OCI-LY1 (cell line): ENCODE measurements around the gene CCDC9B.

ENCODE experiments used
- H2AFZ ChIP-seq: fragments of 200-600 bp; sonication (generic), shearing (Covaris generic); 2 replicates; pipeline ENCODE4 v1.6.0; 2014; ENCODE audit warnings: antibody characterized with exemption, mild to moderate bottlenecking, low read length
- H3F3A ChIP-seq: fragments of 200-600 bp; sonication (generic), shearing (Covaris generic); 2 replicates; pipeline ENCODE4 v1.6.0; 2014; ENCODE audit warnings: mild to moderate bottlenecking, antibody characterized with exemption, low read length, moderate library complexity; ENCODE audit not compliant: insufficient read depth
- H3K27ac ChIP-seq: fragments of 200-600 bp; sonication (generic); 2 replicates; pipeline ENCODE4 v1.5.1; 2014; ENCODE audit warnings: low read length, mixed run types, mild to moderate bottlenecking, low read depth; ENCODE audit not compliant: poor library complexity, severe bottlenecking
- H3K27me3 ChIP-seq: fragments of 200-600 bp; sonication (generic); 2 replicates; pipeline ENCODE4 v1.6.0; 2014; ENCODE audit warnings: antibody characterized with exemption, mild to moderate bottlenecking, low read length, moderate library complexity; ENCODE audit not compliant: insufficient read depth
- H3K36me3 ChIP-seq: fragments of 200-600 bp; sonication (generic); 2 replicates; pipeline ENCODE4 v1.6.1; 2014; ENCODE audit warnings: mild to moderate bottlenecking, antibody characterized with exemption, low read length, moderate library complexity, mixed read lengths; ENCODE audit not compliant: insufficient read depth
- H3K4me1 ChIP-seq: fragments of 200-600 bp; sonication (generic); 2 replicates; pipeline ENCODE4 v1.5.1; 2014; ENCODE audit warnings: mild to moderate bottlenecking, low read length, moderate library complexity; ENCODE audit not compliant: insufficient read depth, severe bottlenecking
- H3K4me2 ChIP-seq: fragments of 200-600 bp; sonication (generic), shearing (Covaris generic); 2 replicates; pipeline ENCODE4 v1.6.1; 2014; ENCODE audit warnings: low read length
- H3K4me3 ChIP-seq: fragments of 200-600 bp; sonication (generic); 2 replicates; pipeline ENCODE4 v1.5.1; 2014; ENCODE audit warnings: low read length, low read depth, mild to moderate bottlenecking, mixed read lengths; ENCODE audit not compliant: poor library complexity, severe bottlenecking
- H3K79me2 ChIP-seq: fragments of 200-600 bp; shearing (Covaris generic); 2 replicates; pipeline ENCODE4 v1.6.1; 2016; ENCODE audit warnings: mixed run types, low read length, mixed read lengths; ENCODE audit not compliant: insufficient read depth
- H3K9ac ChIP-seq: fragments of 200-600 bp; sonication (generic), shearing (Covaris generic); 2 replicates; pipeline ENCODE4 v1.6.1; 2014; ENCODE audit warnings: mild to moderate bottlenecking, low read length, mixed read lengths
- H3K9me2 ChIP-seq: fragments of 200-600 bp; sonication (generic), shearing (Covaris generic); 2 replicates; pipeline ENCODE4 v1.6.1; 2014; ENCODE audit warnings: low read depth, mild to moderate bottlenecking, low read length, mixed read lengths
- H3K9me3 ChIP-seq: fragments of 200-600 bp; shearing (Covaris generic); 2 replicates; pipeline ENCODE4 v1.6.1; 2014; ENCODE audit warnings: low read length, mixed read lengths
- H4K20me1 ChIP-seq: fragments of 200-600 bp; sonication (generic), shearing (Covaris generic); 2 replicates; pipeline ENCODE4 v1.6.0; 2016; ENCODE audit warnings: mild to moderate bottlenecking, low read length; ENCODE audit not compliant: insufficient read depth
- CTCF ChIP-seq: fragments of 200-600 bp; sonication (generic), shearing (Covaris generic); IDR thresholded peaks from 2 replicates; pipeline ENCODE4 v1.5.1; 2017; ENCODE audit warnings: mild to moderate bottlenecking, antibody characterized with exemption, low read length, moderate library complexity, mixed read lengths
- EZH2 ChIP-seq: fragments of 200-600 bp; sonication (generic), shearing (Covaris generic); IDR thresholded peaks from 2 replicates; pipeline ENCODE4 v1.8.0; 2017; ENCODE audit warnings: borderline replicate concordance, mixed run types, mild to moderate bottlenecking, antibody characterized with exemption, low read length, moderate library complexity, mixed read lengths

The CCDC9B gene

GRCh38 chr15:40296561-40297230, 44.0 kb downstream of the CCDC9B start:
- no peak overlapping the region for H3K27ac ChIP-seq
- H3K79me2 ChIP-seq: no peaks in the 10 kb centered on the region
- H3K4me1 ChIP-seq: no peaks in the 10 kb centered on the region
- H3K9me3 ChIP-seq: peaks cover 6% of the 10 kb centered on the region
- H3K27me3 ChIP-seq: peaks cover 14% of the 10 kb centered on the region; the same call in 1 of the 2 replicates
- H2AFZ ChIP-seq: no peak overlapping the region
- no peak for TF ChIP-seq CTCF
- TF ChIP-seq EZH2: no peak
- H3K9ac ChIP-seq: no peak overlapping the region
- no peaks in the 10 kb centered on the region for H3K9me2 ChIP-seq
- H3K4me3 ChIP-seq: no peak overlapping the region
- no peaks in the 10 kb centered on the region; the same call in 1 of the 2 replicates for H3K36me3 ChIP-seq
- H4K20me1 ChIP-seq: no peaks in the 10 kb centered on the region
- H3F3A ChIP-seq: no peaks in the 10 kb centered on the region
- H3K4me2 ChIP-seq: no peak overlapping the region

- H3K36me3 ChIP-seq: no peaks in the 10 kb centered on the region; the same call in 1 of the 2 replicates
- no peaks in the 10 kb centered on the region for H3K9me2 ChIP-seq
- H3K4me1 ChIP-seq: no peaks in the 10 kb centered on the region
- H3K27me3 ChIP-seq: peaks cover 14% of the 10 kb centered on the region; the same call in 1 of the 2 replicates
- no peak overlapping the region for H3K4me2 ChIP-seq
- H3K9me3 ChIP-seq: peaks cover 6% of the 10 kb centered on the region
- TF ChIP-seq EZH2: no peak
- TF ChIP-seq CTCF: no peak
- H3K4me3 ChIP-seq: no peak overlapping the region
- no peaks in the 10 kb centered on the region for H3F3A ChIP-seq
- H4K20me1 ChIP-seq: no peaks in the 10 kb centered on the region
- no peak overlapping the region for H2AFZ ChIP-seq
- no peaks in the 10 kb centered on the region for H3K79me2 ChIP-seq
- H3K27ac ChIP-seq: no peak overlapping the region
- H3K9ac ChIP-seq: no peak overlapping the region
Observed at GRCh38 chr15:40295877-40296560, 44.7 kb downstream of the CCDC9B start.

GRCh38 chr15:40295297-40295696, 45.4 kb downstream of the CCDC9B start:
- Histone ChIP-seq H2AFZ (no peak overlapping the region), H3K9me2 (no peaks in the 10 kb centered on the region), H4K20me1 (no peaks in the 10 kb centered on the region), H3K27me3 (peaks cover 7% of the 10 kb centered on the region; the same call in 1 of the 2 replicates), H3K4me1 (no peaks in the 10 kb centered on the region), H3K4me3 (no peak overlapping the region), H3K4me2 (no peak overlapping the region), H3K27ac (no peak overlapping the region), H3K36me3 (no peaks in the 10 kb centered on the region; the same call in 1 of the 2 replicates), H3K79me2 (no peaks in the 10 kb centered on the region), H3K9me3 (peaks cover under 1% of the 10 kb centered on the region), H3F3A (no peaks in the 10 kb centered on the region), H3K9ac (no peak overlapping the region)
- TF ChIP-seq CTCF (no peak), EZH2 (no peak)
